CD4-positive, alpha-beta T cell treated with Interferon gamma for 1 hour (primary cell): ENCODE data around the gene S100A8.
"Not testable (repeated sequence)": the region's sequence is repeated elsewhere in the genome, so short reads cannot be mapped to it uniquely, and the experiment has no call there.

ENCODE experiments used
- DNase-seq: peaks from one replicate; pipeline ENCODE4 v3.0.0-alpha.2; 2020

S100A8 gene

GRCh38 chr1:153360592-153361479 lies 30.0 kb downstream of the S100A8 start:
- no peak for DNase-seq

DNA sequence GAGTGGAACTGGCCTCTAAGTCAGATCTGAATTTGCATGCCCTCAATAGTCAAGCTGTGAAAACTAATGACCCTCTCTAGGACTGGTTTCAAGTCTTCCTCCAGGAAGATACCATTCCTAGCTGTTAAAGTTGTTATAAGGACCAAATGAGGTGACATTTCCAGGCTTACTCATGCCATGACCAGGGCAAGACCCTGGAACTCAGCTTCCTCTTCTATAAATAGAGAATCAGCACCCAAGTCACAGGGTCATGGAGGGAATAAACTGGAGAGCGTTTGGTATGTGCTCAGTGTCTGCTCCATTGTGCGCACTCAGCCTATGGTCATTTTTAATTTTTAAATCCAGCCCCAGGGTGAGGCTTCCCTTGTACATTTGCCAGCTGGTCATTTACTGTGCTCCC lies 30.7 kb downstream of the S100A8 start:
- DNase-seq, result no peak

DNA sequence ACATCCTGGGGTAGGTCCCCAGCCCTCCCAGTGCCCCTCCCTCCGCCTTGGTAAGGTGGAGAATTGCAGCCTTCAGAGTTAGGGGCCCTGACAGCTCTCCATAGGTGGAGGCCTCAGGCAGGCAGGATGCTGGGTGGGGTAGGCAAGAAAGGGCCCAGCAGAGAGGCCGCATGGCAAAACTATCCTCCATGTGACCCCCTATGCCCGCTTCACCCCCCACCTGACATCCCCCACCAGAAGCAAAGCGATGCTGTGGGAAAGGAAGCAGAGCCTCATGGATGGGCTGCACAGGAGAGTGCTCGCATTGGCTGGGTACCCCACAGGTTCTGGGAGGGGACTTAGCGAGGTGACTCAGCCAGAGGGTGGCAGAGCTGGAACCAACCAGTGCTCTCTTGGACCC lies 31.6 kb downstream of the S100A8 start:
- no peak for DNase-seq

GRCh38 chr1:153358691-153358975 lies 32.2 kb downstream of the S100A8 start:
- DNase-seq, result no peak

DNA sequence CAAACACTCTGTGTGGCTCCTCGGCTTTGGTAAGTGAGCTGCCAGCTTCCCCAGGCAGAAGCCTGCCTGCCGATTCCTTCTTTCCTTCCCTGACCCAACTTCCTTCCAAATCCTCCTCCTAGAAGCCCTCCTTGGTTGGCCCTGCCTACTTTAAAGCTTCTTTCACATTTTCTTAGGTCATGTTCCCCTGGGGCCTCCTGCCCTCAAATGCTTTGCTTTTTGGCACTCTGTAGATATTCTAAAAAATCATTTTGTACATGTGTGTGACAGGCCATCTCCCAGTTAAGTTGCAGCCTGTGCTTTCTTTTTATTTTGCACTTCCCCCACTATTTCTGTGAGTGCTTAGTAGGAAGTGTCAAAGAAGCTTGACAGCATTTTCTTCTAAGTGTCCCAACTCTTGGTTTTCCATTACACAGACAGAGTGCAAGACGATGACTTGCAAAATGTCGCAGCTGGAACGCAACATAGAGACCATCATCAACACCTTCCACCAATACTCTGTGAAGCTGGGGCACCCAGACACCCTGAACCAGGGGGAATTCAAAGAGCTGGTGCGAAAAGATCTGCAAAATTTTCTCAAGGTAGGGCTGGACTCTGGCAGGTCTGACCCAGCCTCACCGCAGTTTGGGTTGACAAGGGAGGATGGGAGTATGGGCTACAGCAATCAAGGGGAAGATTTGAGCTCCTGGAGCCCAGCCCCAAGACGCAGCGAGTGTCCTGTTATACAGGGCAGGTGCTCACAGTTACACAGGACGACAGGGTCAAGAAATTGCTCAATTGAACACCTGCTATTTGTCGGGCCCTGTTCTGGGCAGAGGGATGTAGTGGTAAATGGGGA lies 32.8 kb downstream of the S100A8 start, which contains the start of gene S100A9:
TSS of gene S100A9 (plus strand) at position 2 of the 838 bp plus-strand sequence. CDS start at position 432, 430 bp downstream.
- DNase-seq, result no peak

- peak; percentile 62 for DNase-seq
Observed at GRCh38 chr1:153357076-153357852, 33.6 kb downstream of the S100A8 start.

DNA sequence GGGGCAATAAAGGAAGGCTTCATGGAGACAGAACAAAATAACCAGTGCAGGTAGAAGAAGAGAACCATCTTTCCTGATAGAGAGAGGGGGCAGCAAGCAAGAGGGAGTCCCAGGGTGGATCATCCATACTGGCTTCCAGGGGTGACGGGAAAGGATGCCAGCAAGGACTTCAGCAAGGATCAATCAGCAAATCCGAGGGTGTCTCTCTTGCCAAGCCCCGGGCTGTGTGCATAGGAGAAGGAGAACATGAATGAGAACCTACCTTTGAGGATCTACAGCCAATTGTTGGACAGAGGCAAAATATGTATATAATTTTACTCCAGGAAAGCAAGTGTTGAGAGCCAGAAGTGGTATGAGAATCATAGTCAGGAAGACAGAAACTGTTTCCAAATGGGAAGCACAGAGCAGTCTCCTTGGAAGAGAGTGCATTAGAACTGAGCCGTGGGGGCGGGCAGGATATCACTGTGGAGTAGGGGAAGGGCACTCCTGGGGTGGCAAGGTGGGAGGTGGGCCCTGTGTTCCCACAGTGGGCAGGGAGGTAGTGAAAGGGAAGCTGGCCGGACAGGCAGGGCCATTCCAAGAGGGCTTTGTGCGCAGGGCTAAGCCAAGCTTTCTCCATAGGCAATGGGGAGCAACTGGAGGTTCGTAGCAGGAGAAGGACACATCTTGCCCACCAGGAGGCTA lies 34.3 kb downstream of the S100A8 start:
- no peak for DNase-seq

DNA sequence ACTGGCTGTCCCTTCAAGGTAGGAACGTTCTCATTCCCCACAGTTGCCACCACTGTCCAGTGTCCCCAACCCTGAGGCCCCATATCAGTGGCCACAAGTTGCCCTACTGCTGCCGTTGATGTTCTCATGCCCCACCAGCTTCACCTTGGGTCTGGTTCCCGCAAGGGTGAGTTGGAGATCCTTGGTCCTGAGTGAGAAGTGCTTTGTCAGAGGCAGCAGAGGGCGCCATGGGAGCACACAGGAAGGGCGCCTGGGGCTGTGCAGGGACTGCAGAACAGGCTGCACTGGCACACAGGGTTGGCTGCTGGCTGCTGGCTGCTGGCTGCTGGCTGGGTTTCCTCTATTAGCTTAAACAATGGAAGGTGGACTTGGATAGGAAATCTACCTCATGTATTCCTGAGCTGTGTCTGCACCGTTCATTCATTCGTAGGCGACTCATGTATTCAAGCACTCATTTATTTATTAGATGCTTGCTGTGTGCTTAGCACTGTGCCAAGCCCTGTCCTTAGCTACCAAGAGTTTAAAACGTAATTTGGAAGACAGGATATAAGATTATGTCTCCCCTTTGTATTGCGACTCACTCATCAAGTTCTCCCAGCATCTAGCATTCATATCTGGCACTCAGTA lies 35.3 kb downstream of the S100A8 start:
- DNase-seq, result peak; percentile 63

GRCh38 chr1:153354515-153355193 lies 36.2 kb downstream of the S100A8 start:
- no peak for DNase-seq

- no peak for DNase-seq
Observed at GRCh38 chr1:153353226-153353947, 37.5 kb downstream of the S100A8 start.

DNA sequence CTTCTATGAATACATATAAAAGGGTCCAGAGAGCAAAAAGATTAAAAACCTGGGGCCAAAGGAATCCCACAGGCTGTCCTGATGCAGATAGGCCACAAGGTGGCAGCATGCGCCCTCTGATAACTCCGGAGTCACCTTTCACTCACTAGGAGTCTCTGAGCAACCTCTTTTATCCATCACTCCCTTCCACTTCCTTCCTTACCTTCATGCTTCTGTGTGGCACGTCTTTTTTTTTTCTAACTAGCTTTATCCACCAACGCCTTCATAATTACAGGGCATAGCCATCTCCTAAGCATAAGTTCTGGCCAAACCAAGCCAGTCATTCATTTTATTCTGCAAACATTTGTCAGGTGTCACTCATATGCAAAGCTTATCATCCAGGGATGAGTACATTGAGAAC lies 38.4 kb downstream of the S100A8 start:
- peak; percentile 52 for DNase-seq

- DNase-seq, result no peak
Observed at GRCh38 chr1:153350321-153350957, 40.4 kb downstream of the S100A8 start.

GRCh38 chr1:153349363-153350320 lies 41.2 kb downstream of the S100A8 start:
- no peak for DNase-seq

DNA sequence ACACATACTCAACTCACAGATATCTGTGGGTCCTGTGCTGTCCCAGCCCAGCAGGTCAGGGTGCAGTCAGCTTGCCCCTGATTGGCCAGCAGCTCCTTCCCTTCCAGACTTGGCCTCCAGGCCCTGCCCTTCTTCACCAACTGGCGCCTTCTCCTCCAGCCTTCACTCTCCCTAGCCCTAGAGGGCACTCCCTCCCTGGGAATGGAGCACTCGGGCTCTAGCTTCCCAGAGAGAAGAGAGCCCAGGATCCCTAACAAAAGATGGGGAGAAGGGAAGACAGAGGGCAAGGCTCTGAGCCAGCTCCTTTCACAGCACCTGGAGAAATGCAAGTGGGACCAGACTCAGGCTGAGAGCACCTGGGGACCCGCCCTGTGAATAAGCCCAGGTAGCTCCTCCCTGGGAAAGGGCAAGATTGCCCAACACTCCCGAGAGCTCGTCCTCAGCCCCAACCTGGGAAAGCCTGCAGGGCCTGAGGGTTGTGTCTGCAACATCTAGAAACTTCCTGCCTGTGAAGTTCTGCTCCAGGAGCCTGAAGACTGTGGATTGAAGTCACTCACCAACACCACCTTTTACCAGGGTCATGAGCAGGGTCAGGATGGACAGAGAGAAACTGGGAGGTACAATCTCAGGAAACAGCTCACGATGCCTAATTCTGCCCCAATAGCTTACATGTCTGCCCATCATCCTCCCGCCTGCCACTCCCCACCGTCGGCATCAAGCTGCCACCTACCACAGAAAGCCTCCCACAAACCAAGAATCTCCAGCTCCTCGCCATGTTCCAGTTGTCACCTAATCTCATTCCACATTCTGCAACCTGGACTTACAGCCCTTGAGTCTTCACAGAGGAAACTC lies 42.1 kb downstream of the S100A8 start, which contains the start of gene PGLYRP4:
TSS of gene PGLYRP4 (minus strand) at position 331 of the 852 bp plus-strand sequence. CDS start 909 bp downstream, outside the sequence.
- no peak for DNase-seq

DNA sequence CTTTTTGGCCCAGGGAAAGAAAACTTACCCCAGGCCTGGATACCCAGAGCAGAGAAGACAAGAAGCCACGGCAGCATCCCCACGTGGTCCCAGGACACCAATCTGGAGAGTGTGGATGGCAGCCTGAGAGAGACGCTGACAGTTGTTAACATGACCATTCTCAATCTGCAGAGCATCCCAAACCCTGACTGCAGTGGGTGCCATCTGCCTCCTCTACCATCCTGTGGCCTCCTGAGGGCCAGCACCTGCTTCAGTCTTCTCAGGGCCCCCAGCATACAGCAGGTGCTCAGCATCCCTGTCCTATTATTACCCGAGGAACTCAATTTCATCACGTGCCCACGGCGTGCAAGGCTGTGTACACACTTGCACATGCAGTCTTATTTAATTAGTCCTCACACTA lies 43.0 kb downstream of the S100A8 start:
- no peak for DNase-seq

- not testable (repeated sequence) for DNase-seq
Observed at GRCh38 chr1:153347049-153347448, 43.8 kb downstream of the S100A8 start.

DNA sequence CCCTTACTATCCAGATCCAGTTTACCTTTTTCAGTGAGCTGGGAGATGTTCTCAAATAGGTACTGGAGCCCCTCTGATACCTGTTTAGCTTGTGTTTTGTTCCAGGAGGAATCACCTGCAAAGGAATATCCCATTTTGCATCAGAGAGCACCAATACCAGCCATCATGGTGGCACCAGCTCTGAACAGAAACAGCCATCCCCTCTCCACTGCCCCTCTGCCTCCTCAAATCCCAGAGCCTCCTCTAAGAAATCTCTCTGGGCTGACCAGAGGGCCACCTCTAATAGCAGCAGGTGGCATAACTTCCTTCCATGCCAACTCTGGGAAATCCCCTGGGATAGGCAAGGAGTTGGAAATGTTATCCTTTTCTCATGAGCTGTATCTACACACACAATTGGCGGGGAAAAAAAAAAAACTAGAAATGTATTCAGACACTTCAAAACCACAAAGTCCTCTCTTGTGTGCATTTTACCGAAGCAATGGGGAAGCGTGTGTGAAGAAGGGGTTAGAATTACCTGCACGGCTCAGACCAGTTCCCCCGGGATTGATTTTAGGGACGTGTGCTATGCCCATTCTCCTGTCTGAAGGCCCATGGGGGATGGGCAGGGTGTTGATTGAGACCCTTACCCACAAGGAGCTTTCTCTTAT lies 44.7 kb downstream of the S100A8 start:
- DNase-seq, result no peak
